ENCODE data around the gene SYNE1.
A peak's percentile ranks its signal among the peaks of the same experiment; 100 is the strongest.
"Not testable (repeated sequence)": the region's sequence is repeated elsewhere in the genome, so short reads cannot be mapped to it uniquely, and the experiment has no call there.

SYNE1 gene

GRCh38 chr6:152368751-152369624 is 268.2 kb downstream of the SYNE1 start:
- no peak for DNase-seq (ENCODE audit: low read depth in 2 of 2)

GRCh38 chr6:152364866-152365265 is 272.3 kb downstream of the SYNE1 start:
- DNase-seq (ENCODE audit: low read depth in 2 of 2): no peak

GRCh38 chr6:152360034-152360433 is 277.1 kb downstream of the SYNE1 start:
- DNase-seq (ENCODE audit: low read depth in 2 of 2): no peak

- DNase-seq (ENCODE audit: low read depth in 2 of 2): no peak
Measured at GRCh38 chr6:152356662-152357061, 280.5 kb downstream of the SYNE1 start.

GRCh38 chr6:152356016-152356415 is 281.1 kb downstream of the SYNE1 start:
- no peak for DNase-seq (ENCODE audit: low read depth in 2 of 2)

- DNase-seq (ENCODE audit: low read depth in 2 of 2): no peak
Measured at GRCh38 chr6:152355166-152355565, 282.0 kb downstream of the SYNE1 start.

GRCh38 chr6:152353440-152353839 is 283.7 kb downstream of the SYNE1 start:
- no peak for DNase-seq (ENCODE audit: low read depth in 2 of 2)

GRCh38 chr6:152351742-152352141 is 285.4 kb downstream of the SYNE1 start:
- DNase-seq (ENCODE audit: low read depth in 2 of 2): no peak

- DNase-seq (ENCODE audit: low read depth in 2 of 2): no peak
Measured at GRCh38 chr6:152351110-152351509, 286.1 kb downstream of the SYNE1 start.

GRCh38 chr6:152348116-152348515 is 289.0 kb downstream of the SYNE1 start:
- no peak for DNase-seq (ENCODE audit: low read depth in 2 of 2)

- DNase-seq (ENCODE audit: low read depth in 2 of 2): no peak
Measured at GRCh38 chr6:152343735-152344360, 293.3 kb downstream of the SYNE1 start.

GRCh38 chr6:152341596-152341995 is 295.6 kb downstream of the SYNE1 start:
- no peak for DNase-seq (ENCODE audit: low read depth in 2 of 2)

GRCh38 chr6:152338335-152339125 is 298.6 kb downstream of the SYNE1 start:
- DNase-seq (ENCODE audit: low read depth in 2 of 2): peak; percentile 34 to 42

- no peak for DNase-seq (ENCODE audit: low read depth in 2 of 2)
Measured at GRCh38 chr6:152334555-152334954, 302.6 kb downstream of the SYNE1 start.

- DNase-seq (ENCODE audit: low read depth in 2 of 2): no peak
Measured at GRCh38 chr6:152330961-152331360, 306.2 kb downstream of the SYNE1 start.

- DNase-seq (ENCODE audit: low read depth in 2 of 2): no peak
Measured at GRCh38 chr6:152329638-152330448, 307.3 kb downstream of the SYNE1 start.

- DNase-seq (ENCODE audit: low read depth in 2 of 2): not testable (repeated sequence)
Measured at GRCh38 chr6:152328200-152328599, 309.0 kb downstream of the SYNE1 start.

- no peak for DNase-seq (ENCODE audit: low read depth in 2 of 2)
Measured at GRCh38 chr6:152323376-152323775, 313.8 kb downstream of the SYNE1 start.

GRCh38 chr6:152318278-152318677 is 318.9 kb downstream of the SYNE1 start:
- no peak for DNase-seq (ENCODE audit: low read depth in 2 of 2)

- no peak for DNase-seq (ENCODE audit: low read depth in 2 of 2)
Measured at GRCh38 chr6:152316024-152316423, 321.1 kb downstream of the SYNE1 start.

GRCh38 chr6:152314483-152314832 is 322.7 kb downstream of the SYNE1 start:
- no peak for DNase-seq (ENCODE audit: low read depth in 2 of 2)

Data from stimulated activated CD8-positive, alpha-beta memory T cell treated with anti-CD3 and anti-CD28 coated beads, Interleukin-7, amount 100 ng/mL, for 1 hour (primary cell).